GM19035 (cell line): ENCODE measurements around the gene GIMAP1.
A peak's percentile ranks its signal among the peaks of the same experiment; 100 is the strongest.

Experiments used
- ATAC-seq: cut with Tn5 transposase; IDR thresholded peaks from one replicate; pipeline ENCODE4 v1.9.1; 2021; ENCODE audit not compliant: unreplicated experiment

Gene GIMAP1

DNA sequence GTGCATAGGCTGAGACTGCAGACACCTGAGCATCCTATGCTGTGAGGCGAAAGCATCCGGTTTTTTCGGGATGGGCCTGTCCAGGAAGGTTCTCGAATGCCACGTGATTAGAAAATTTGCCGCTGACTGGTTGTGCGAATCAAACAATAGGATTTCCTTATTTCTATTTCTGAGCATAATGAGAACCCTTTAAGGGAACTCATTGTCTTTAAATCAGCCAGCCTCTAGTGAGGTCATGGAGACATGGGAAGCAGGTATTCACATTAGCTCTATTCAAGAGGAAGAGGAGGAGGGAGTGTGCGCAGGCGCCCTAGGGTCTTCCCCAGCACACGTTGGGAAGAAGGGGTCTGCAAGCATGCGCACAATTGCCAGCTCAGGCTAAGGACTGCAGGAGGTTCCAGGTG is 5.6 kb downstream of the GIMAP1 start:
- no peak for ATAC-seq

DNA sequence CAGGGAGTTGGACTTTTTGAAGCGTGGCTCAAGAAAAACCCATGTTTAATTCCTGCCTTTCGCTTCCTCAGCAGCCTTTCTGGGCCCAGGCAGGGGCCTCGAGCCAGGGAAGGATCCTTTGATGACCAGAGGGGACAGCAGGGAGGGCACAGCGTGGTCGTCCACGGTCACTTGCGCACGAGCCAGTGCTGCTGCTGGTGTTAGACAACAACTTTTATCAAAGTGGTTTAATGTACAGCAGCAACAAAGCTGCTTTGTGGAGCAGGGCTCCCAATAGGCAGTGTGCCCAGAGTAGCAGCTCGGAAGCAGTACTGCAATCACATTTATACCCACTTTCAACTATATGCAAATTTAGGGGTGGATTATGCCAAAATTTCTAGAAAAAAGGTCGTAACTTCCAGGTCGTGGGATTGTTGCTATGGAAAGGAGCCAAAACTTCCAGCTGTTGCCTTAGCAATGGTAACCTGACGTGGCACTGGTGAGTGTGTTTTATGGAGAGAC is 6.1 kb downstream of the GIMAP1 start:
- ATAC-seq = no peak

DNA sequence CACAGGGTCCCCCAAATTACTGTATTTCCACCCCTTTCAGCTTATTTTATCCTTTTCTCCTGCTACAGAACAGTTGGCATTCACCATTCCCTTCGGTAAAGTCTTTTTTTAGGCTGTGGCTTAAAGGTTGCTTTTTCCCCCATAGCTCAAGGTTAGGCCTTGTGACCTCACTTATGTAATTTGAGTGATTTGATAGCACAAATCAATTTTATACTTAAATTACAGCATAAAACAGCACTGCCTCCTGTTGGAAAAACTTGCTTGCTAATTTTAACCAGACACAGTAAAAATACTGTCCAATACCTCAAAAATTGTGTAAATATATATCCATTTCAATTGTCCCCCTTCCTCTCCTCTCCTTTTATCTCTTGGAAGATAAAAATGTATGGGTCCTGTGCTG is 7.1 kb downstream of the GIMAP1 start:
- no peak for ATAC-seq

DNA sequence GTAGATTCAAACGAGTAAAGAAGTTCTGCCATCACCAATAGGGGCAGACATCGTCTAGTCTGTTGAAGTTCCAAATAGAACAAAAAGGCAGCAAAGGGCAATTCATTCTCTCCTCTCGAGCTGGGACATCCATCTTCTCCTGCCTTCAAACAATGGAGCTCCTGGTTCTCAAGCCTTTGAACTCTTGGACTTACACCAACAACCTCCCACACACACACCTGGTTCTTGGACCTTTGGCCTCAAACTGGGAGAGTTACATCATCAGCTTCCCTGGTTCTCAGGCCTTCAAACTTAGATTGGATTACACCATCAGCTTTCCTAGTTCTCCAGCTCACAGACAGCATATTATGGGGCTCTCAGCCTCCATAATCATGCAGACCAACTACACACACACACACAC is 11.0 kb downstream of the GIMAP1 start:
- no peak for ATAC-seq

DNA sequence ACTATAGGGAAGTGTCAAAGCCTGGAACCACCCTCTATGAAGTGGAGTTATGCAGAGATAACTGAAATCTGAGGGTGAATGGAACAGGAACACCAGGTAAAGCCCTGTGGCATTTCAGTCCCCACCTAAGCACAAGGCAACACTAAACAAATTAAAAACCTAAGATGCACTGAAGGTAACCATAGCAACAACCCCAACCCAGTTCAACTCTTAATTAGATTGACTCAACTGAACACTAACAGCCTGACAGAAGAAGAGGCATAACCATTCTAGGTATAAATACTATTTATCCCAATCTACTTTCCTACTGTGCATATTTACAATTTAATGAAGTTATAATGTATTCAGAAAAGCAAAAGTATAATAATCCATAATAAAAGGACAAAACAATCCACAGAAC is 11.6 kb downstream of the GIMAP1 start:
- no peak for ATAC-seq

DNA sequence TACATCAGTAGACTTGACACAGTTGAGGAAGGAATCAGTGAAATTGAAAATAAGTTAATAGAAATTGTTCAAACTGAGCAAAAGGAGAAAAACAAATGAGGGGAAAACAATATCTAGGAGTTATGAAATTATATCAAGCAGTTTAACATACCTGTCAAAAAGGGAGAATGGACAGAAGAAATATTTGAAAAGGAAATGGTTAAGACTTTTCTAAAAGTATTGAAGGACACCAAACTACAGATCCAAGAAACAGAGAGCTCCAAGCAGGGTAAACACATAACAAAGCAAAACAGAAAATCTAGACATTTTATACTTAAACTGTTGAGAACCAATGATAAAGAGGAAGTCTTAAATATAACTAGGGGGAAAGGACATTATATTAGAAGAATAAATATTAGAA is 12.2 kb downstream of the GIMAP1 start:
- ATAC-seq = no peak

DNA sequence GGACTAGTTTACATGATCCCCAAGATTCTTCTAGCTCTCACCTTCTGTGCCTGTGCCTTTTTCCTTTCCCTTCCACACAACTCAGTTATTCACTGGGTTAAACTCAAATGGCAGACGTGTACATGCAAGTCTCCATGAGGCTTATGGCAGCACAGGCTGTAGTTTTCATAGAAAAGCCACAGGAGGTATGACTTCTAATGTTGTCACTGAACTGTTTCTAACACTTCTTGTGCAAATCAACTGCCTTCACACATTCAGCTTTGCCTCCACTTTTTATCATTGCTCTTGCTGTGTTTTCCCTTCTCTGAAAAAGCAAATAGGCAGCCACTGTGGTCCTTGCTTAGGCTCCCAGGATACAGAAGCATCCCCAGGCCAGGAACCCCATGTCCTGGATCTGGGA is 15.5 kb downstream of the GIMAP1 start:
- ATAC-seq = no peak

DNA sequence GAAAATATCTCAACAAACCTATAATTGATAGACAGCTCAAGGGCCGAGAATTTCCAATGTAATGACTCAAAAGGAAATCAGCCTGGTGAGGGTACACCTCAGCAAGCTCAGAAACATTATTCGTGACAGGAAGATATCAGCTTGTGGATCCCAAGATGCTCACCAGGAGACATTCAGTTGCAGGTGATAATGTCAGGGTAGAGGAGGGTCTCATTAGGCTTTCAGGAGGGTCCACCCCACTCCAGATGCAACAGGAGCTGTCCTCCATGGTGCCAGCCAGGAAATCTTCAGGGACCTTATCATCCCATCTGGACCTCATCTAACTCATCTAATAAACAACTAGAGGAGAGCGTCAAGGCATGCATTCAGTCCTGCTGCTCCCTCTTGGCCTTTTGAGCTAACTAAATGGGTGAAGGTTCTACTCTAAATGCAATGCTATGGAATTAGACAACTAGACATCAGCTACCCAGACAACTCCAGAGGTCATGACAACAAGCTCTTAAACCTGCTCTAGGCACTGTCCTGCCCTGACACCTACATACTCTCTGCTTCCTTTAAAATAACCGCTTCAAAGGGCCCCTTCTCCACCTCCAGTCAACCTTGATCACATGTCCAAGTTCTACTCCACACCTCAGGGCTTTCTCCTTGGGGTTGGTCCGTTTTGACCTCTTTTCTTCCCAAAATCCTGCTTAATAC is 16.5 kb downstream of the GIMAP1 start:
- ATAC-seq = no peak

DNA sequence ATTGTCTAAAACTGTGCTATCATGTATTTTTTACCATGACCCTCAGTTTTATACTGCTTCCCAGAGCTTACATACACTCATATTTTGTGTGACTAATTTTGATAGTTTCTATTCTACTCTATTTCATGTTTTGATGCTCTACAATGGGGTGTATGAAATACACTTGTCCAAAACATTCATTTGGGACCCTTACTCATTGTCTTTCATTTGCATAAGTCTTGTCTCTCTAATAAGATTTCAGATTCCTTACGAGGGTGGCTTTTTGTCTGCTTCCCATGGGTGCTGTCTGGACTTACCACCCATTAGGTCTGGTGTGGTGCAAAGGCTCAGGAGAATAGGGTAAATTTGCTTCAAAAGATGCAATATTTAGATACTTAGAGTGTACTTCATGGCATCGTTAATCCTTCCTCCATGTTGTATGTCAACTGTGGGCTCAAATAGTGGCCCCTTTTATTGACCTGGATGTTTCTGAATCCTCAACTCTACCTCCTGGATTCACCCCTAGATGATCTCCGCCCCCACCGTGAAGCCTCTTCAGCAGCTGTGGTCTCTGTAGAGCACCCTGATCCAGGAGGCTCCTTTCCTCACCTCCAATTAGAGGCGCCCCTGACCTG is 17.2 kb downstream of the GIMAP1 start:
- no peak for ATAC-seq

DNA sequence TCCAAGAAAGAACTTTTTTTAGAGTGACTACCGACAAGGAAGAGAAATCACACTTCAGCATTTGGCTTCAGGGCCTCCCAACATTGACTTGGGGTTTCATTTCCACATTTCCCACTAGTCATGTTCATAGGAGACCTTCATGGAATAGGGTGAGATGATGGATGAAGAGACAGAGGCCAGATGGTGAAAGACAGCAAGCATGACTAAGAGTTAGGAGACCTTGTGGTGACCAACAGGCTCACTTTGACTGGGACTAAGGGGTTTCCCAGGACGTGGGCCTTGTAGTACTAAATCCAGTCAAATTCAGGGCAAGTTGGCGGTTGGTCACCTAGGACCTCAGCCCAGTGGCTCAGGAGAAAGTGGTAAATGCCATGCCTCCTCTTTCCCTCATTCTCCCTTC is 17.8 kb downstream of the GIMAP1 start:
- no peak for ATAC-seq

DNA sequence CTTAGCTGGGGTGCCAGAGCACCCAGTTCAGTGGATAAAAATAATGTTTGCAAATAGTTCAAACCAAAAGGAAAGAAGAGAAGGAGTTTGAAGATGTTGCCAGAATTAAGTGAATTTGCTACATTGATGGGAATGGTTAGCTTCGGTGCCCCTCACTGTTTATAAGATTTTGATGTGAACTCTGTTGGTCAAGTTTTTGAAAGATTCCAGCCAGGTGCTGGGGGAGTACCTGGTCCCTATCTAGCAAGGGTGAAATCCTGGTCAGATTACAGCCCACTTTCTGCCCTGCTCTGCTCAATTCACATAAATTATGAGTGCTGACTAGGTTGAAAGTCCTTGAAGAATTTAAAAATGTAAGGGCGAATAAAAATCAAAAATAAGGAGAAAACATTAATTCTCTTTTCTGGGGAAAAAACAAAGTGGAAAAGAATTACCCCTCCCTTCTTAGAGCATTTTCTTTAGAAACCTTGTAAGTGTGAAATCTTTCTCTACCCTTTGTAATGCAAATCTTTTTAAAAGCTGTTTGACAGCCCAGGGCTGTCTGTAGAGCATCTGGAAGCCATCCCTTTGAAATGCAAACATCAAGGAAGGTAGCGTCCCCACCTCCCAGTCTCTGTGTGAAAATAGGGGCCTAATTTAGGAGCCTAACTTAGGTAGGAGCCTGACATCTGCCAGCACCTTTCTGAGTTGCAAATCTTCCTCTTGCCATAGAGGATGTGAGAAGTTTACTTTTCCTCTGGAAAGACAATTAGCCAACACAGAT is 19.4 kb downstream of the GIMAP1 start:
- ATAC-seq = no peak

DNA sequence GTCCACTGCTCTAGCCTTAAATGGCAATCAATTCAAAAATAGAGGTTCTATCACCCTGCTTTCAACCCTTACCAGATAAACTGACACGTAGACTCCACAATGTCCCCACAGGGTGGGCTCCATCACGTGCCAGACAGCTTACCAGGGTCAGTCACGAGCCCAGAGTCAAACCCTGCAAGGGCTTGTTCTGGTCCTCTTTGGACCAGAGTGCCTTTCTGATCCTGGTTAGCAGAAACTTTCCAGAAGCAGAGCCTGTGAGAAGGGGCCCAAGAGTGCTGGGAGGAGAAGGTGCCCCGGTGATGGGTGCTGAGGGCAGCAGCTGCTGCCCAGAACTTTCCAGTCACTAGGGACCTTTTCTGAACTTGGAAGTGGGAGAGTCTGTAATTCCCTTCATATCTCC is 20.5 kb downstream of the GIMAP1 start:
- peak; percentile 10 for ATAC-seq

DNA sequence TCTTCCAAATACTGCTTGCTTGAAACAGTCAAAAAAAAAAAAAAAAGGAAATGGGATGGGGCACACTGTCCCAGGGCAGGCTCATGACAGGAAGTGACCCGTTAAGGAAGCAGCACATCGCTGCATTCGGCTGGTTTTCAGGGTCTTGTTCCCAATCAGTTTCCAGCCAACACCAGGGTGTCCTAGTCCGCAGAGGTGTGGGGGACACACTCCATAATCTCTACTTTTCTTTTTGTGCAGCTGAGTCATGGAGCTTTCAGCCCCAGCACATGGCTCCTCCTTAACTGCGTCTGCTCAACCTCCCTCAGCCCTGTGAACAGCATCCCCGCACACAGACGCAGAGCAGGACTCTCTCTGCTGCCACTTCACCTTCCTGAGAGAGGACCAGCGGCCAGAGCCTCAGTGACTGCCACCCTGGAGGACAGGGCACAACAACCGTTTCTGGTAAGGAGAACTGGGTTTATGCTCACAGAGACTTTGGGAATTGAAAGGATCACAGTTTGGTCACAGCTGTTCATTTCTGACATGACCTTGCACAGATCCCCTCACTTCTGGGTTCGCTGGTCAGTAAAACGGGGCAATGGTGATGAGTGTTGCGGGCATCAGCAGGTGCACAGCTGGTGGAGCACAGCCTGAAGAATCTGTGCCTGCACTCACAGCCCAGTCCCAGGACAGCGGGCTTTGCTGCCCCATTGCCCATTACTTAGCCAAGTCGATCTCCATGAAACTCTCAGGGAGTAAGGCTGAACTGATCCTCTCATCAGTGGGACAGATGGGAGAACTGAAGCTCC is 21.0 kb downstream of the GIMAP1 start, which contains the start of gene GIMAP5:
GIMAP5 (plus strand) TSS at position 154 of the 791 bp plus-strand sequence. CDS start 3,467 bp downstream, outside the sequence.
- ATAC-seq = peak; percentile 65

DNA sequence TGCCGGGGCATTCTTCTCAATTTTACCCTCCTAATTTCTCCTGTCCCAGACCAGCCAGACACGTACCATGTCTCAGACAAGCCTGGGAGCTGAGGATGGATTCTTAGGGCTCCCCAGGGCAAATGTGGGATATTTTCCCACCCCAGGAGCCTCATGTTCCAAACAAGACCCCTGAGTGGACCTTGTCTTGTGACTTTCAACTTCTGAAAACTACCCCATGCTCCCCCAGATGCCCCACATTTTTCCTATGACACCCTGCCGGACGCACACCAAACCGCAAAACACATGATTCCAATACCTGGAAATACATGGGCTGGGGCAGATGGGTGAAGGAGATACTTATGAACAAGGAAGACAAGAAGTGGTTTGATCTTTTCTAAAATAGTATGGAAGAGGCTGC is 21.7 kb downstream of the GIMAP1 start:
- no peak for ATAC-seq

DNA sequence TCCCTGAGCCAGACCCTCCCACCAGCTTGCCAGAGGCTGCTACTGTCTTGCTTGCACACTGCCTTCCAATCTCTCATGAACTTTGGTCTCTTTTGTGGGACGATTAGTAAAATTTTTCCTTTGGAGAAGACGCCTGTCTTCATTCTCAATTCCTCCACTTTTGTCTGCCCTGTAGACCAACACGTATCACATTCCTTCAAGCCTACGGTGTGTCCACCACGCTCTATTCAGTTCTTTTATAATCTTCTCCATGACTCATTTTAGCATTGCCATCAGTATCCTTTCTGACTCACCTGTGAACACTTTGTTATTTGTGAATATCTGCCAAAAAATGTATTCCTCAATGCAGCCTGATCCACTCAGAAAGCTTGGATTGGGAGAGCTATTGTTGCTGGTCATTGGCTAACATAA is 22.2 kb downstream of the GIMAP1 start:
- ATAC-seq = no peak

DNA sequence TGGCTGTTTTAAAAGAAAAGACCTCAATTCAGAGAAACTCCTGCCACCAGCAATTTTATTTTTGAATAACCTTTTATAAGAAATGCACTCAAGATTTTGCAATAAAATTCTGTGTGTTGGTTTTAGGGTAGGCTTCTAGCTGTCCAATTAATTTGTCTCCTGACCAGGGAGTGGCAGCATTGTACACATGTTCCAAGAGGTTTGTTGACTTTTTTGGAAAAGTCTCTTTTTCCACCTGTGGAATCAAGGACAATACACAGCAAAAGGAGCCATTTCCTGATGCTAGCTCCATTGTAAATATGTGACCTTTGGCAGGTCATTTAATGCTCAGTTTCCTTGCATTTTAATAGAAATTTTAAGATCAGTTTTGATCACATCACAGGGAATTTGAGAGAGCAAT is 22.6 kb downstream of the GIMAP1 start:
- ATAC-seq = no peak

DNA sequence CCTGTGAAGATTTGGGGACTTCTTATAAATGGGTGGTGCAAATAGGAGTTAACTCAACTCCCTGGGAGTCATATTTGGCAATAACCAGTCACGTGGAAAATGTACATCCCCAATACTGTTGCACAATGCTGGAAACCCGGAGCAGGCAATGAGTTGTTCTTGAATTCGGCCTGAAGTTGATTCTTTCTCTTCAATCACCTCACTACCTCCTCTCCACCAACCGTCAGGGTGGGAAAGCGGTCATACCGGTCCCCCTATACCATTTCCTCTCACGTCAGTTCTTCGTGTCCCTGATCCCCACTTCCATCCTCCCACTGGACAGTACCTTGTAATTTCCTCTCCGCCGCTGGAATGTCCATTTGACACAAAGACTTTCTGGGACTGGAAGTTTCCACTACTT is 23.6 kb downstream of the GIMAP1 start:
- ATAC-seq = no peak

DNA sequence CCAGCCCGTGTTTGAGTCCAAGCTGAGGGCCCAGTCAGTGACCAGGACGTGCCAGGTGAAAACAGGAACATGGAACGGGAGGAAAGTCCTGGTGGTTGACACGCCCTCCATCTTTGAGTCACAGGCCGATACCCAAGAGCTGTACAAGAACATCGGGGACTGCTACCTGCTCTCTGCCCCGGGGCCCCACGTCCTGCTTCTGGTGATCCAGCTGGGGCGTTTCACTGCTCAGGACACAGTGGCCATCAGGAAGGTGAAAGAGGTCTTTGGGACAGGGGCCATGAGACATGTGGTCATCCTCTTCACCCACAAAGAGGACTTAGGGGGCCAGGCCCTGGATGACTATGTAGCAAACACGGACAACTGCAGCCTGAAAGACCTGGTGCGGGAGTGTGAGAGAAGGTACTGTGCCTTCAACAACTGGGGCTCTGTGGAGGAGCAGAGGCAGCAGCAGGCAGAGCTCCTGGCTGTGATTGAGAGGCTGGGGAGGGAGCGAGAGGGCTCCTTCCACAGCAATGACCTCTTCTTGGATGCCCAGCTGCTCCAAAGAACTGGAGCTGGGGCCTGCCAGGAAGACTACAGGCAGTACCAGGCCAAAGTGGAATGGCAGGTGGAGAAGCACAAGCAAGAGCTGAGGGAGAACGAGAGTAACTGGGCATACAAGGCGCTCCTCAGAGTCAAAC is 26.0 kb downstream of the GIMAP1 start:
- no peak for ATAC-seq

DNA sequence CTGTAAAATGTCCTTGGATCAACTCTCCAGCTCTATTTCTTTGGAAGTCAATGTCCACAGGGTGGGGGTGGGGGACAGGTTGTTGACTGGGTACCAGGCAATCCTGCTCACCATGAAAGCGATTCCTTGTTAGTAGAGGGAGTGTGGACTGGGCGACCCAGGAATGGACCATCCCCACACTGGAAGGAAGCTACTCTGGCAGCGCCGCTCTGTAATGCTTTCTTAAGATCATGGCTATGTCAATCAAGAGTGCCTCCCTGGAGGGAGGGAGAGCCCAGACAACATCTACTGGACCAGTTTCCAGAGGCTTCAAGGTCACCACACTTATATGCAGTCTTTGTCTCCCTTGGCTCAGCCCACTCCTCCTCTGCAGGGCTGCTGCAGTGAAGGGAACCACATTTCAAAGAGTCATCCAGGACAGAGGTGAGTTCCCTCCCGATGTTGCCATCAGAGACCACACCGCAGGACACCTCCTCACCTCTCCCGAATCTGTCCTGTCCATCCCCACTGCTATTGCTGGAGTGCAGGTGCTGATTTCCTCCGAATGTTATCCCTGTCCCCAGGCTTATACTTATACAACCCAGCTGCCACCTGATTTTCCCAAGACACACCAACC is 27.7 kb downstream of the GIMAP1 start:
- ATAC-seq = no peak

DNA sequence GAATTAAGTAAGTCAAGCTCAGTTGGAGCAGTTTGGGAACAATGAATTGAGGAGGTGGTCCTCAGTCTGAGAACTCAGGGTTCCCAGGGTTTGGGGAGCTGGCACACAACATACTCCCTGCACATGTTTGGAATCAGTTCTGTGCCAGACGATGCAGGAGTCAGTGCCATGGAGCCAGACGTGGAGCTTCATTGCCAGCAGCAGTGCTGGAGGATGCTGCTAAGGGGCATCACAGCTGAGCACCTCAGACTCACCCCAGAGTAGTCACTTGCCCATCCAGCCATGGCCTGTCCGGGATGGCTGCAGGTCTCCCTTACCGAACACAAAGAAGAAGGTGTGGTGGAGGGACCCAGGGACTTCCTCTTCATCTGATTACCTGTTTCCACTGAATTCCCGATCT is 28.7 kb downstream of the GIMAP1 start:
- ATAC-seq = no peak
